ENCODE data around the gene C4A.

DNA sequence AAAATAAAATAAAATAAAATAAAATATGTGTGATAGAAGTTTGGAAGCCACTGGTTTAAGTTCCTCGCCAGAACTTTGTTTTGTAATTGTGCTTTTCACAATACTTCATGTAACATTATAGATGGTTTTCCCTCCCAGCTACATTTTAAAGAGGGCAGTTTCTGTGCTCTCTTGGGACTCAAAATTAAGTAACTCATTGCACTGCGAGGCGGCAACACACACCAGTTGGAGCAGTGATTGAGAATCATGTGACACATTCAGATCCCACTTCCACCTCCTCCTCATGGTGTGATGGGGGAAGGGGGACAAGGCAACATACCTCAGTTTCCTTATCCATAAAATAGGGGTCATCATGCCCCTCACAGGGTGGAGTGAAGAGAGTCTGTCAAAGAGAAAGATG, 46.8 kb upstream of the C4A start:
- TF ChIP-seq ZNF274 (IDR thresholded peaks at IDR 0.05; ENCODE audit: low read depth, low read length) (no peak), YY1 (IDR thresholded peaks at IDR 0.05; ENCODE audit: insufficient read depth, insufficient read length) (no peak)
